GM23338 (cell line): Measurements from ENCODE around the gene IFT43. TPM values are rescaled to one million over a fixed set of nuclear protein-coding genes. Genes with fewer than 3 reads are reported as not detected.

Experiments used
- ATAC-seq: fragments of 200-7000 bp; cut with Tn5 transposase; 3 replicates; pipeline ENCODE4 v1.9.1; 2020
- DNase-seq: peaks from one replicate; pipeline ENCODE4 v3.0.0-alpha.2; 2015; ENCODE audit warnings: low spot score
- H2AFZ ChIP-seq: fragments of 200-600 bp; sonication (generic); 2 replicates; pipeline ENCODE4 v1.8.0; 2016; ENCODE audit warnings: antibody characterized with exemption, mild to moderate bottlenecking, moderate library complexity
- H3F3A ChIP-seq: fragments of 200-600 bp; sonication (generic); replicated peaks from 2 replicates; pipeline ENCODE4 v1.8.0; 2017; ENCODE audit warnings: antibody characterized with exemption, mixed run types, low read depth
- H3K27ac ChIP-seq: fragments of 200-600 bp; sonication (generic); 2 replicates; pipeline ENCODE4 v1.6.1; 2016; ENCODE audit warnings: low read depth
- H3K27me3 ChIP-seq: fragments of 200-600 bp; sonication (generic); 2 replicates; pipeline ENCODE4 v1.8.0; 2016; ENCODE audit warnings: mild to moderate bottlenecking, mixed run types, moderate library complexity; ENCODE audit not compliant: insufficient read depth
- H3K36me3 ChIP-seq: fragments of 200-600 bp; sonication (generic); 2 replicates; pipeline ENCODE4 v1.8.0; 2016; ENCODE audit warnings: mild to moderate bottlenecking; ENCODE audit not compliant: insufficient read depth
- H3K4me1 ChIP-seq: fragments of 200-600 bp; sonication (generic); 2 replicates; pipeline ENCODE4 v1.8.0; 2016; ENCODE audit warnings: mild to moderate bottlenecking, moderate library complexity; ENCODE audit not compliant: insufficient read depth
- H3K4me2 ChIP-seq: fragments of 200-600 bp; sonication (generic); 2 replicates; pipeline ENCODE4 v1.7.1; 2017; ENCODE audit warnings: mixed run types
- H3K4me3 ChIP-seq: fragments of 200-600 bp; sonication (generic); 2 replicates; pipeline ENCODE4 v1.6.1; 2016; ENCODE audit warnings: mixed run types
- H3K79me2 ChIP-seq: fragments of 200-600 bp; sonication (generic); replicated peaks from 2 replicates; pipeline ENCODE4 v1.8.0; 2017; ENCODE audit warnings: mild to moderate bottlenecking; ENCODE audit not compliant: insufficient read depth
- H3K9me2 ChIP-seq: fragments of 200-600 bp; sonication (generic); 2 replicates; pipeline ENCODE4 v1.8.0; 2017; ENCODE audit not compliant: insufficient read depth
- H4K20me1 ChIP-seq: fragments of 200-600 bp; sonication (generic); replicated peaks from 2 replicates; pipeline ENCODE4 v1.8.0; 2017; ENCODE audit warnings: mild to moderate bottlenecking; ENCODE audit not compliant: insufficient read depth
- H3K27ac Mint-ChIP-seq: 2 replicates; pipeline ENCODE4 v1.8.0; 2020; ENCODE audit warnings: inconsistent platforms, mild to moderate bottlenecking, moderate library complexity, mixed read lengths
- H3K27me3 Mint-ChIP-seq: 3 replicates; pipeline ENCODE4 v1.8.0; 2022; ENCODE audit warnings: low read depth, mild to moderate bottlenecking, moderate library complexity, mixed read lengths, inconsistent platforms; ENCODE audit not compliant: insufficient read depth, poor library complexity
- H3K36me3 Mint-ChIP-seq: 3 replicates; pipeline ENCODE4 v1.8.0; 2021; ENCODE audit warnings: low read depth, mild to moderate bottlenecking, inconsistent platforms, moderate library complexity, mixed read lengths
- H3K4me1 Mint-ChIP-seq: 3 replicates; pipeline ENCODE4 v1.8.0; 2020; ENCODE audit warnings: mild to moderate bottlenecking, inconsistent platforms, mixed read lengths
- H3K4me3 Mint-ChIP-seq: 3 replicates; pipeline ENCODE4 v1.8.0; 2021; ENCODE audit warnings: moderate library complexity, mild to moderate bottlenecking, inconsistent platforms, mixed read lengths
- H3K9me3 Mint-ChIP-seq: 3 replicates; pipeline ENCODE4 v1.8.0; 2020; ENCODE audit warnings: moderate library complexity, mild to moderate bottlenecking, inconsistent platforms, mixed read lengths
- CREB1 ChIP-seq: fragments of 250-450 bp; sonication (Bioruptor Pico); IDR thresholded peaks from 2 replicates; pipeline ENCODE4 v1.5.0; 2020; ENCODE audit warnings: low read depth, mild to moderate bottlenecking, moderate library complexity
- EZH2 ChIP-seq: fragments of 200-600 bp; sonication (generic); IDR thresholded peaks from one replicate; pipeline ENCODE4 v1.8.0; 2017; ENCODE audit warnings: antibody characterized with exemption, mild to moderate bottlenecking, low read depth; ENCODE audit not compliant: unreplicated experiment
- JUNB ChIP-seq: IDR thresholded peaks from one replicate; pipeline ENCODE4 v1.6.1; 2016; ENCODE audit warnings: antibody characterized with exemption; ENCODE audit not compliant: unreplicated experiment
- NANOG ChIP-seq: IDR thresholded peaks from 2 replicates; pipeline ENCODE4 v1.6.1; 2016; ENCODE audit warnings: antibody characterized with exemption, borderline replicate concordance
- polyA plus RNA-seq: library from polyadenylated mRNA; unstranded; fragments of >200 nt; fragmentation: Nextera tagmentation; extraction: Ambion mirVana; gene quantifications from 2 replicates; pipeline ENCODE4 v1.2.1, GENCODE V29; 2016
- total RNA-seq: library from RNA; depleted of rRNA; stranded (reverse); fragments of >200 nt; shearing (Covaris generic); gene quantifications from 2 replicates; pipeline ENCODE4 v1.2.3, GENCODE V29; 2014
- TF ChIP-seq, protein P1 (sequence below): fragments of 250-450 bp; sonication (Bioruptor Pico); IDR thresholded peaks from 2 replicates; pipeline ENCODE4 v1.5.0; 2020; ENCODE audit warnings: mild to moderate bottlenecking, moderate library complexity
- TF ChIP-seq, protein P2 (sequence below): IDR thresholded peaks from one replicate; pipeline ENCODE4 v1.6.1; 2018; ENCODE audit warnings: antibody characterized with exemption; ENCODE audit not compliant: unreplicated experiment

IFT43 gene
- total and polyA plus RNA-seq, 2 experiments from 2014 or later = 21.5 to 43.1 TPM

DNA sequence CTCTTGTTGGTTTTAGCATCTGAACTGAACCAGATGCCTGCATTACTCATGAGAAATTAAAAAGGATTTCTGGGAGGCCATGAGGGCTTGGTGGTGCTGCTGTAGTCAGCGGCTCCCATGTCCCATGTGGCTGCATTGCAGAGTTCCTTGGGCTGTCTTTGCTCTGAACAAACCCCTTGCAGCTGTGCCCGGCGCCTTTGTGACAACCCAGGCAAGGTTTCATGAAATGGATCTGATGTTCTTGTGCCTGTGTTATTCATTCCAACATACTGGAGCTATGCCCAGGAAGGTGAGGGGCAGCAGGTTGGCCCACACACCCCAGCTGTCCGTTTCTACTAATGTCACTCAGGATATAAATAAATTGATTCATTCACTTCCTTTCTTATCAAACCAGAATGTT, 44.5 kb upstream of the IFT43 start (continued):
- TF ChIP-seq, protein P1, sequence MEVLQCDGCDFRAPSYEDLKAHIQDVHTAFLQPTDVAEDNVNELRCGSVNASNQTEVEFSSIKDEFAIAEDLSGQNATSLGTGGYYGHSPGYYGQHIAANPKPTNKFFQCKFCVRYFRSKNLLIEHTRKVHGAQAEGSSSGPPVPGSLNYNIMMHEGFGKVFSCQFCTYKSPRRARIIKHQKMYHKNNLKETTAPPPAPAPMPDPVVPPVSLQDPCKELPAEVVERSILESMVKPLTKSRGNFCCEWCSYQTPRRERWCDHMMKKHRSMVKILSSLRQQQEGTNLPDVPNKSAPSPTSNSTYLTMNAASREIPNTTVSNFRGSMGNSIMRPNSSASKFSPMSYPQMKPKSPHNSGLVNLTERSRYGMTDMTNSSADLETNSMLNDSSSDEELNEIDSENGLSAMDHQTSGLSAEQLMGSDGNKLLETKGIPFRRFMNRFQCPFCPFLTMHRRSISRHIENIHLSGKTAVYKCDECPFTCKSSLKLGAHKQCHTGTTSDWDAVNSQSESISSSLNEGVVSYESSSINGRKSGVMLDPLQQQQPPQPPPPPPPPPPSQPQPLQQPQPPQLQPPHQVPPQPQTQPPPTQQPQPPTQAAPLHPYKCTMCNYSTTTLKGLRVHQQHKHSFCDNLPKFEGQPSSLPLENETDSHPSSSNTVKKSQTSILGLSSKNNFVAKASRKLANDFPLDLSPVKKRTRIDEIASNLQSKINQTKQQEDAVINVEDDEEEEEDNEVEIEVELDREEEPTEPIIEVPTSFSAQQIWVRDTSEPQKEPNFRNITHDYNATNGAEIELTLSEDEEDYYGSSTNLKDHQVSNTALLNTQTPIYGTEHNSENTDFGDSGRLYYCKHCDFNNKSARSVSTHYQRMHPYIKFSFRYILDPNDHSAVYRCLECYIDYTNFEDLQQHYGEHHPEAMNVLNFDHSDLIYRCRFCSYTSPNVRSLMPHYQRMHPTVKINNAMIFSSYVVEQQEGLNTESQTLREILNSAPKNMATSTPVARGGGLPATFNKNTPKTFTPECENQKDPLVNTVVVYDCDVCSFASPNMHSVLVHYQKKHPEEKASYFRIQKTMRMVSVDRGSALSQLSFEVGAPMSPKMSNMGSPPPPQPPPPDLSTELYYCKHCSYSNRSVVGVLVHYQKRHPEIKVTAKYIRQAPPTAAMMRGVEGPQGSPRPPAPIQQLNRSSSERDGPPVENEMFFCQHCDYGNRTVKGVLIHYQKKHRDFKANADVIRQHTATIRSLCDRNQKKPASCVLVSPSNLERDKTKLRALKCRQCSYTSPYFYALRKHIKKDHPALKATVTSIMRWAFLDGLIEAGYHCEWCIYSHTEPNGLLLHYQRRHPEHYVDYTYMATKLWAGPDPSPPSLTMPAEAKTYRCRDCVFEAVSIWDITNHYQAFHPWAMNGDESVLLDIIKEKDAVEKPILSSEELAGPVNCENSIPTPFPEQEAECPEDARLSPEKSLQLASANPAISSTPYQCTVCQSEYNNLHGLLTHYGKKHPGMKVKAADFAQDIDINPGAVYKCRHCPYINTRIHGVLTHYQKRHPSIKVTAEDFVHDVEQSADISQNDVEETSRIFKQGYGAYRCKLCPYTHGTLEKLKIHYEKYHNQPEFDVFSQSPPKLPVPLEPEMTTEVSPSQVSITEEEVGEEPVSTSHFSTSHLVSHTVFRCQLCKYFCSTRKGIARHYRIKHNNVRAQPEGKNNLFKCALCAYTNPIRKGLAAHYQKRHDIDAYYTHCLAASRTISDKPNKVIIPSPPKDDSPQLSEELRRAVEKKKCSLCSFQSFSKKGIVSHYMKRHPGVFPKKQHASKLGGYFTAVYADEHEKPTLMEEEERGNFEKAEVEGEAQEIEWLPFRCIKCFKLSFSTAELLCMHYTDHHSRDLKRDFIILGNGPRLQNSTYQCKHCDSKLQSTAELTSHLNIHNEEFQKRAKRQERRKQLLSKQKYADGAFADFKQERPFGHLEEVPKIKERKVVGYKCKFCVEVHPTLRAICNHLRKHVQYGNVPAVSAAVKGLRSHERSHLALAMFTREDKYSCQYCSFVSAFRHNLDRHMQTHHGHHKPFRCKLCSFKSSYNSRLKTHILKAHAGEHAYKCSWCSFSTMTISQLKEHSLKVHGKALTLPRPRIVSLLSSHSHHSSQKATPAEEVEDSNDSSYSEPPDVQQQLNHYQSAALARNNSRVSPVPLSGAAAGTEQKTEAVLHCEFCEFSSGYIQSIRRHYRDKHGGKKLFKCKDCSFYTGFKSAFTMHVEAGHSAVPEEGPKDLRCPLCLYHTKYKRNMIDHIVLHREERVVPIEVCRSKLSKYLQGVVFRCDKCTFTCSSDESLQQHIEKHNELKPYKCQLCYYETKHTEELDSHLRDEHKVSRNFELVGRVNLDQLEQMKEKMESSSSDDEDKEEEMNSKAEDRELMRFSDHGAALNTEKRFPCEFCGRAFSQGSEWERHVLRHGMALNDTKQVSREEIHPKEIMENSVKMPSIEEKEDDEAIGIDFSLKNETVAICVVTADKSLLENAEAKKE (CRISPR knock-in tag) = no peak
- no peak for TF ChIP-seq EZH2
- TF ChIP-seq CREB1 (CRISPR knock-in tag) = no peak
- no peak for TF ChIP-seq JUNB

DNA sequence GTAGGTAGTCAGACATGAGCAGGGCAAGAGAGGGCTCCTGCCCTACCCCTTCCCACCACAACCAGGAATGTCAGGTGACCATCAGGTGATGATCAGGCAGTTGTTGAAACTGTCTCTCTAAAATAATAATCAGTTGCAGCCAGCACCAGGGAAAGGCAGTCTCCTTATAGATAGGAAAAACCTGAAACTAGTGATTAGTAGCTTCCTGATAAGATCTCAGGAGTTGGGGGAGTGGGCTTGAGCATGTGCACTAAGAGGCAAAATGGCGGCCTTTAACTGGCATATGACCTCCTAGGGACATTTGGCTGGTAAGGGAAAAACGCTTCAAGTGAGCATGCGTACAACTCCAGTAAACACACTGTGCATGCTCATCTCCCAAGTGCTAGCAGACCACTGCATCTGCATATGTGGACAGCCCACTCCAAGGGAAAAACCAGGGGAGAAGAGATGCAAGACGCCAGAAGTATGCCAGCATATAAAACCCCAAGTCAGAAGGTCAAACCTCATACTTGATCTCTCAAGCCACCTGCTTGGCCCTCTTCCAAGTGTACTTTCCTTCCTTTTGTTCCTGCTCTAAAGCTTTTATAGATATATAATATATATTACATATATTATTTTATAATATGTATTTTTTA, 40.8 kb upstream of the IFT43 start:
- Mint-ChIP-seq H3K36me3 (no peaks in the 10 kb centered on the region), H3K27ac (no peak overlapping the region), H3K9me3 (no peaks in the 10 kb centered on the region), H3K4me3 (no peak overlapping the region), H3K4me1 (no peaks in the 10 kb centered on the region), H3K27me3 (peaks cover 2% of the 10 kb centered on the region)
- ATAC-seq = no peak
- H3K27me3 ChIP-seq = no peaks in the 10 kb centered on the region
- no peaks in the 10 kb centered on the region for H3K79me2 ChIP-seq
- H3K27ac ChIP-seq = no peak overlapping the region
- no peaks in the 10 kb centered on the region for H3K4me1 ChIP-seq
- no peak overlapping the region for H3K4me3 ChIP-seq
- H3F3A ChIP-seq = no peaks in the 10 kb centered on the region
- DNase-seq = no peak
- no peak overlapping the region for H3K4me2 ChIP-seq
- H4K20me1 ChIP-seq = peaks cover 5% of the 10 kb centered on the region
- no peaks in the 10 kb centered on the region for H3K9me2 ChIP-seq
- H3K36me3 ChIP-seq = no peaks in the 10 kb centered on the region
- H2AFZ ChIP-seq = no peak overlapping the region
- no peak for TF ChIP-seq NANOG
- TF ChIP-seq, protein P2, sequence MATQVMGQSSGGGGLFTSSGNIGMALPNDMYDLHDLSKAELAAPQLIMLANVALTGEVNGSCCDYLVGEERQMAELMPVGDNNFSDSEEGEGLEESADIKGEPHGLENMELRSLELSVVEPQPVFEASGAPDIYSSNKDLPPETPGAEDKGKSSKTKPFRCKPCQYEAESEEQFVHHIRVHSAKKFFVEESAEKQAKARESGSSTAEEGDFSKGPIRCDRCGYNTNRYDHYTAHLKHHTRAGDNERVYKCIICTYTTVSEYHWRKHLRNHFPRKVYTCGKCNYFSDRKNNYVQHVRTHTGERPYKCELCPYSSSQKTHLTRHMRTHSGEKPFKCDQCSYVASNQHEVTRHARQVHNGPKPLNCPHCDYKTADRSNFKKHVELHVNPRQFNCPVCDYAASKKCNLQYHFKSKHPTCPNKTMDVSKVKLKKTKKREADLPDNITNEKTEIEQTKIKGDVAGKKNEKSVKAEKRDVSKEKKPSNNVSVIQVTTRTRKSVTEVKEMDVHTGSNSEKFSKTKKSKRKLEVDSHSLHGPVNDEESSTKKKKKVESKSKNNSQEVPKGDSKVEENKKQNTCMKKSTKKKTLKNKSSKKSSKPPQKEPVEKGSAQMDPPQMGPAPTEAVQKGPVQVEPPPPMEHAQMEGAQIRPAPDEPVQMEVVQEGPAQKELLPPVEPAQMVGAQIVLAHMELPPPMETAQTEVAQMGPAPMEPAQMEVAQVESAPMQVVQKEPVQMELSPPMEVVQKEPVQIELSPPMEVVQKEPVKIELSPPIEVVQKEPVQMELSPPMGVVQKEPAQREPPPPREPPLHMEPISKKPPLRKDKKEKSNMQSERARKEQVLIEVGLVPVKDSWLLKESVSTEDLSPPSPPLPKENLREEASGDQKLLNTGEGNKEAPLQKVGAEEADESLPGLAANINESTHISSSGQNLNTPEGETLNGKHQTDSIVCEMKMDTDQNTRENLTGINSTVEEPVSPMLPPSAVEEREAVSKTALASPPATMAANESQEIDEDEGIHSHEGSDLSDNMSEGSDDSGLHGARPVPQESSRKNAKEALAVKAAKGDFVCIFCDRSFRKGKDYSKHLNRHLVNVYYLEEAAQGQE = no peak
